ENCODE data around the gene SPTBN2. TPM values are rescaled to one million over a fixed set of nuclear protein-coding genes. Genes with fewer than 3 reads are reported as not detected.

The SPTBN2 gene
- total RNA-seq, 1 donor from 2014 or later = 73.2 TPM

DNA sequence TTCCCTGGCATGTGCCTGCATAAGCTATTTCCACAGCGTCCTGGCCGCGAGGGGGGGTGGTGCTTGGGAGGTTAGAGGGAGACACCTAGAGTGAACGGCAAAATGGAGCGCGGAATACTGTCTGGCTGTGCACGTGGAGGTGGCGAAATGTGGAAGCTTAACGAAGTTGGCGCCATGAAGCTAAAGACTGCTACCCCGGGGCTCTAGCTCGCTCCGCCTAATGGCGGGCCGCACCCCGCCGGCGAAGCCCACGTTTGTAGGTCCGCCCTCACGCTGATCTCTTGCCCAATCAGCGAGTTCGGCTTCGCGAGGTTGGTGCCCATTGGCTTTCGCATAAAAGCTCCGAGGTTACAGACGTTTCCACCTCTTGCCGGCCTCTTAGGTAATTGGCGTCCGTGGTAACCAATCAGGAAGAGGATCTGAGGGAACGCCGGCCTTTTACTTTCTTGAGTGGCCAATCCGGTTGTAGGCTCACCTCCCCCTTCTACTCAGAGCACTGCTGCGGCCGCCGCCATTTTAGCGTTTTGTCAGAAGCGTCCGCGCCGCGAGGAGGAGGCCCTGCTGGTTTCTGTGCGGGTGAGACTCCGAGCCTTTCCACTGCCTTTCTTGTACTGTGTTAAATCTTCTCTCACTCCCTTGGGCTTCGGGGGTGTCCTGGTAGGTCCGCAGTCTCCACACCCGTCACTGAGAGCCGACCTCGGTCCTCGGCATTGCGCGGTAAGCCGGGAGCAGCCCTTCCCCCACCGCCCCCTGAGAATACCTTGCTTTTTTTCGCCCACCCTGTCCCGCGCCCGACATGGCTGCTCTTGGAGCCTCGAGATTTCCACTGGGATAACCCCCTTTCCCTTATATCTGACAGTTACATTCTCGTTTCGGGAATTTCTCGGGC, 90.6 kb downstream of the SPTBN2 start, which contains the start of gene RBM4:
Gene RBM4, plus strand, starts transcription at position 527 of the 889 bp plus-strand sequence. CDS start 1,009 bp downstream, outside the sequence.
- peak; percentile 100 for DNase-seq

DNA sequence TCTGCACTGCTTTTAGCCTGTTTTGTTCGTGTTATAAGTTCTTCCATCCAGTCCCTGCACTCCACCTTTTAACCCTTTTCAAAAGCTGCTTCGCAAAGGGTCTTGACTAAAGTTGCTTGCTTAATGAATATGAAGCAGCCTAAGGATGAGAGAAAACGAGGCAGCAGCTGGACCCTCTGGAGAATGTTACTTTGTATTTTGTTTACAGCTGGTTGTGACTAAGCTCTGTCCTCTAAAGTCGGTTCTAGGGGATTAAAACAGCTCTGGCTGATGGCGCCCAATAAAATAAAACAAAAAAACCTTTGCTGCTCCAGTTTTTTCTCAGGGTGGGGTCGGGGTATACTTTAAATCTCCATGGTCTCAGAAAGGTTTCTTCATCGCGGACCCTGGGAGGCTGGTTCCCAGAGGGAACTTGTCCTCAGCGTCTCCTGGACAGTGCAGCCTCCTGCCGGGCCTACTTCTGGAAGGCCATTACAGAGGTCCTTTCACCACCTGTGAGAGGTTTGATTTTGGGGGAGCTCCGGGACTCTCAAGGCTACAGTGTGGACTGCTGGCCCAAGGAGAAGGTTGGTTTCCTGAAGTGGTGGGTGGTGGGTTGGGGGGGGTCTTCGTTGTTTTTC, 91.3 kb downstream of the SPTBN2 start:
- DNase-seq = no peak

GRCh38 chr11:66636411-66636810, 92.6 kb downstream of the SPTBN2 start:
- no peak for DNase-seq

Small RNAs within 50 kb of the gene (small RNA-seq; reads per million reads assigned to genes)
- gene RN7SL12P (ENCODE audit: low replicate concordance) = not detected

Other genes with a start within 250 kb of the SPTBN2 start
- 16.0 TPM for gene DPP3, start 248.8 kb downstream of the SPTBN2 start, total RNA-seq
- 25.0 TPM for gene BBS1, start 218.6 kb downstream of the SPTBN2 start, total RNA-seq
- 4.3 TPM for gene ZDHHC24, start 183.2 kb downstream of the SPTBN2 start, total RNA-seq
- 13.5 TPM for gene ACTN3, start 182.3 kb downstream of the SPTBN2 start, total RNA-seq
- gene CTSF, start 160.6 kb downstream of the SPTBN2 start, total RNA-seq = 20.0 TPM
- 0.10 TPM for gene CCDC87, start 136.2 kb downstream of the SPTBN2 start, total RNA-seq
- gene CCS, start 136.0 kb downstream of the SPTBN2 start, total RNA-seq = 21.0 TPM
- 33.3 TPM for gene RBM14, start 112.6 kb downstream of the SPTBN2 start, total RNA-seq
- 82.4 TPM for gene RBM4, start 90.5 kb downstream of the SPTBN2 start, total RNA-seq
- 21.5 TPM for gene RBM4B, start 51.3 kb downstream of the SPTBN2 start, total RNA-seq
- 15.4 TPM for gene RCE1, start 114.2 kb upstream of the SPTBN2 start, total RNA-seq
- gene LRFN4, start 127.8 kb upstream of the SPTBN2 start, total RNA-seq = 5.5 TPM
- 33.1 TPM for gene PC, start 229.2 kb upstream of the SPTBN2 start, total RNA-seq
- not detected for gene C11orf86, start 246.1 kb upstream of the SPTBN2 start, total RNA-seq